Suprapubic skin (tissue), 4 donors: ENCODE measurements around the gene LRRC8D.

Source experiments
- POLR2A ChIP-seq, 2 donors: fragments of 450-650 bp; IDR thresholded peaks; one replicate each; pipeline ENCODE4 v1.6.1; 2017; ENCODE audit warnings: antibody characterized with exemption in 2 of 2, mild to moderate bottlenecking in 2 of 2, moderate library complexity in 2 of 2
- POLR2AphosphoS5 ChIP-seq, 3 donors: sonication (generic); formaldehyde crosslinking; IDR thresholded peaks; one replicate each; pipeline ENCODE4 v1.6.1; 2017; ENCODE audit warnings: antibody characterized with exemption in 3 of 3
- TF ChIP-seq, protein P1 (sequence below), 2 donors: fragments of 200-600 bp in 1 of 2; fragments of 450-650 bp in 1 of 2; sonication (generic) in 1 of 2; IDR thresholded peaks; one replicate each; pipeline ENCODE4 v1.5.1; 2016 to 2019; ENCODE audit warnings: antibody characterized with exemption in 2 of 2, mild to moderate bottlenecking in 1 of 2, moderate library complexity in 1 of 2

DNA sequence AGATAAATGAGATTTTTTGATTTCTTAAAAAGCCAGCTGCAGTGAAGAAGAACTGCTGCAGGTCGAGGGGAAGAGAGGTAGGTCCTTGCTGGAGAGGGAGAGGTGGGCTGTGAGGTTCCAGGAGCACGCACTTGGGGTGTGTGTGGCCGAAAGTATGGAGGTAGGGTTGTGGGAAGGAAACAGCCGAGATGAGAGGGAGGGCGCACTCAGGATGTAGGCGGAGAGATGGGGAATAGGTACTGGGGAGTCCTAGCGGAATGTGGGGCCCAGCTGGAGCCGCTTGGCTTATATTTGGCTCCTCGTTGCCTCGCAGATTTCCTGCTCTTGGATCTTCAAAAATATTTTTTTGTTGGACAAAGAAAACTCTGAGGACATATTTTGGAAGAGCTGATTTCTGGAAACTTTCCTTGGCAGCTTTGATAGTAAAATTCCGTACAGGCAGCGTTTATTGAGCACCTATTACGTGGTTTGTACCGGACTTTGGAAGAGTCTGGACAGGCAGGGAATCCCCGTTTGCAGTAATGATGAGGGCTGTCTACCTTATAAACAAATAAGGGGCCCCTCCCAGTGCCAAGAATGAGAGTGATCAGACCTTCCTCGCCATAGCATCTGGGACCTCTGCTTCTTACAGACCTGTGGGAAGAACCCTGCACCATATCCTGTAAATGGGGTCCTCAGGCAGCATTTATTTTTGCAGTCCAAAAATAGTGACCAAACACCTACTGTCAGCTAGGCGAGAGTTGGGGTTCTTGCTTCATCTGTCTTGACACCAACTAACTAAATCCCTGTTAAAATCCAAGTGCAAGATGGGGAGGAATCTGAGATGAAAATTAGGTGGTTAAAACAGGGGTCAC is 1.5 kb downstream of the LRRC8D start:
- TF ChIP-seq, protein P1, sequence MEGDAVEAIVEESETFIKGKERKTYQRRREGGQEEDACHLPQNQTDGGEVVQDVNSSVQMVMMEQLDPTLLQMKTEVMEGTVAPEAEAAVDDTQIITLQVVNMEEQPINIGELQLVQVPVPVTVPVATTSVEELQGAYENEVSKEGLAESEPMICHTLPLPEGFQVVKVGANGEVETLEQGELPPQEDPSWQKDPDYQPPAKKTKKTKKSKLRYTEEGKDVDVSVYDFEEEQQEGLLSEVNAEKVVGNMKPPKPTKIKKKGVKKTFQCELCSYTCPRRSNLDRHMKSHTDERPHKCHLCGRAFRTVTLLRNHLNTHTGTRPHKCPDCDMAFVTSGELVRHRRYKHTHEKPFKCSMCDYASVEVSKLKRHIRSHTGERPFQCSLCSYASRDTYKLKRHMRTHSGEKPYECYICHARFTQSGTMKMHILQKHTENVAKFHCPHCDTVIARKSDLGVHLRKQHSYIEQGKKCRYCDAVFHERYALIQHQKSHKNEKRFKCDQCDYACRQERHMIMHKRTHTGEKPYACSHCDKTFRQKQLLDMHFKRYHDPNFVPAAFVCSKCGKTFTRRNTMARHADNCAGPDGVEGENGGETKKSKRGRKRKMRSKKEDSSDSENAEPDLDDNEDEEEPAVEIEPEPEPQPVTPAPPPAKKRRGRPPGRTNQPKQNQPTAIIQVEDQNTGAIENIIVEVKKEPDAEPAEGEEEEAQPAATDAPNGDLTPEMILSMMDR (IDR thresholded peaks at IDR 0.05): no peak
- TF ChIP-seq POLR2AphosphoS5 (IDR thresholded peaks at IDR 0.05) (no peak), POLR2A (IDR thresholded peaks at IDR 0.05) (no peak)
